Measurements from ENCODE around the gene GPR61. TPM values are rescaled to one million over a fixed set of nuclear protein-coding genes. Genes with fewer than 3 reads are reported as not detected.

The GPR61 gene
- total and polyA plus RNA-seq, 12 donors = 0.11 to 4.9 (median 0.63) TPM; not detected in 2

GRCh38 chr1:109538827-109539555 is 681 bp upstream of the GPR61 start:
- WGBS, 4 donors = 65 to 83% (median 77%) methylated on average over 6 to 9 of the region's 9 CpGs
- H3K4me1 ChIP-seq (replicated peaks in 1 of 2) = peaks cover 0 to 3% of the 10 kb centered on the region in 2 donors
- no peak for DNase-seq
- no peak overlapping the region for H3K27ac ChIP-seq
- no peaks in the 10 kb centered on the region for H3K27me3 ChIP-seq
- no peaks in the 10 kb centered on the region for H3K36me3 ChIP-seq (replicated peaks in 1 of 2)
- intact Hi-C loops (cut with DNase I) = loop anchor here (10.0 kb wide), 2 partner anchors 114 to 264 kb away; partner anchors contain the start of gene PSMA5 (in 1 of the 2)
- TF ChIP-seq POLR2A (IDR thresholded peaks at IDR 0.05) (no peak), CTCF (IDR thresholded peaks at IDR 0.05) (no peak)
- H3K9me3 ChIP-seq (replicated peaks in 1 of 3) = no peaks in the 10 kb centered on the region
- H3K4me3 ChIP-seq = no peak overlapping the region

GRCh38 chr1:109541102-109541501 is 1.4 kb downstream of the GPR61 start:
- intact Hi-C loops (cut with DNase I) = loop anchor here (5.0 to 10.0 kb wide), 3 partner anchors 86 to 444 kb away; partner anchors contain the start of gene AHCYL1 (in 1 of the 2)
- no peaks in the 10 kb centered on the region for H3K9me3 ChIP-seq (replicated peaks in 1 of 3)
- H3K4me1 ChIP-seq (replicated peaks in 1 of 2) = peaks cover 0 to 3% of the 10 kb centered on the region in 2 donors
- no peak overlapping the region for H3K4me3 ChIP-seq
- DNase-seq = no peak
- no peak for TF ChIP-seq POLR2A (IDR thresholded peaks at IDR 0.05)
- TF ChIP-seq CTCF (IDR thresholded peaks at IDR 0.05) = no peak
- H3K36me3 ChIP-seq (replicated peaks in 1 of 2) = no peaks in the 10 kb centered on the region
- H3K27me3 ChIP-seq = no peaks in the 10 kb centered on the region
- no peak overlapping the region for H3K27ac ChIP-seq
- WGBS, 4 donors = 82 to 94% (median 89%) methylated on average over 3 of the region's 3 CpGs

GRCh38 chr1:109542657-109543056 is 3.0 kb downstream of the GPR61 start:
- no peaks in the 10 kb centered on the region for H3K27me3 ChIP-seq
- no peak overlapping the region for H3K27ac ChIP-seq
- WGBS, 4 donors = 81 to 91% (median 89%) methylated on average over 8 to 10 of the region's 10 CpGs
- H3K4me1 ChIP-seq (replicated peaks in 1 of 2) = peaks cover 11 to 16% of the 10 kb centered on the region in 2 donors
- no peak for DNase-seq
- no peak for TF ChIP-seq POLR2A (IDR thresholded peaks at IDR 0.05)
- no peak for TF ChIP-seq CTCF (IDR thresholded peaks at IDR 0.05)
- intact Hi-C loops (cut with DNase I) = loop anchor here (5.0 to 10.0 kb wide), 3 partner anchors 85 to 442 kb away; partner anchors contain the start of gene AHCYL1 (in 1 of the 2)
- no peaks in the 10 kb centered on the region for H3K36me3 ChIP-seq (replicated peaks in 1 of 2)
- no peak overlapping the region for H3K4me3 ChIP-seq
- H3K9me3 ChIP-seq (replicated peaks in 1 of 3) = no peaks in the 10 kb centered on the region

GRCh38 chr1:109543283-109543987 is 3.8 kb downstream of the GPR61 start:
- H3K27ac ChIP-seq = no peak overlapping the region
- intact Hi-C loops (cut with DNase I) = loop anchor here (5.0 to 10.0 kb wide), 3 partner anchors 84 to 441 kb away; partner anchors contain the start of gene AHCYL1 (in 1 of the 2)
- no peaks in the 10 kb centered on the region for H3K27me3 ChIP-seq
- no peak overlapping the region for H3K4me3 ChIP-seq
- WGBS, 4 donors = 82 to 90% (median 85%) methylated on average over 16 to 24 of the region's 24 CpGs
- TF ChIP-seq CTCF (IDR thresholded peaks at IDR 0.05) (no peak), POLR2A (IDR thresholded peaks at IDR 0.05) (no peak)
- DNase-seq = no peak
- no peaks in the 10 kb centered on the region for H3K9me3 ChIP-seq (replicated peaks in 1 of 3)
- peaks cover 11 to 18% of the 10 kb centered on the region in 2 donors for H3K4me1 ChIP-seq (replicated peaks in 1 of 2)
- no peaks in the 10 kb centered on the region for H3K36me3 ChIP-seq (replicated peaks in 1 of 2)
